H9 (cell line): Measurements from ENCODE around the gene PXDN. TPM values are rescaled to one million over a fixed set of nuclear protein-coding genes. Genes with fewer than 3 reads are reported as not detected.

Experiments used
- DNase-seq: peaks from one replicate; pipeline ENCODE4 v3.0.0-alpha.2; 2017
- H2AFZ ChIP-seq: one replicate; pipeline ENCODE4 v1.6.1; 2013; ENCODE audit warnings: mild to moderate bottlenecking, low read length, control low read depth, moderate library complexity
- H2AK5ac ChIP-seq: 2 replicates; pipeline ENCODE4 v1.6.1; 2013; ENCODE audit warnings: low read length, control low read depth, mixed read lengths; ENCODE audit not compliant: insufficient read length
- H2BK120ac ChIP-seq: one replicate; pipeline ENCODE4 v1.6.1; 2013; ENCODE audit warnings: low read depth, mild to moderate bottlenecking, low read length, control low read depth, inconsistent platforms; ENCODE audit not compliant: poor library complexity, severe bottlenecking
- H2BK12ac ChIP-seq: 2 replicates; pipeline ENCODE4 v1.6.1; 2013; ENCODE audit warnings: low read length, control low read depth, mixed read lengths, low read depth; ENCODE audit not compliant: insufficient read length
- H2BK15ac ChIP-seq: 2 replicates; pipeline ENCODE4 v1.6.1; 2013; ENCODE audit warnings: low read depth, low read length, control low read depth
- H2BK20ac ChIP-seq: one replicate; pipeline ENCODE4 v1.6.1; 2013; ENCODE audit warnings: low read depth, mild to moderate bottlenecking, low read length, control low read depth, inconsistent platforms; ENCODE audit not compliant: poor library complexity, severe bottlenecking
- H2BK5ac ChIP-seq: 2 replicates; pipeline ENCODE4 v1.6.1; 2013; ENCODE audit warnings: low read length, control low read depth, mixed read lengths; ENCODE audit not compliant: insufficient read length
- H3K14ac ChIP-seq: 2 replicates; pipeline ENCODE4 v1.6.1; 2013; ENCODE audit warnings: low read length, control low read depth; ENCODE audit not compliant: insufficient read depth
- H3K18ac ChIP-seq: 2 replicates; pipeline ENCODE4 v1.6.1; 2013; ENCODE audit warnings: low read depth, mild to moderate bottlenecking, mixed read lengths, low read length, control low read depth; ENCODE audit not compliant: insufficient read length
- H3K23ac ChIP-seq: 2 replicates; pipeline ENCODE4 v1.6.1; 2013; ENCODE audit warnings: low read length, control low read depth, mixed read lengths, low read depth; ENCODE audit not compliant: insufficient read length
- H3K23me2 ChIP-seq: 2 replicates; pipeline ENCODE4 v1.6.1; 2013; ENCODE audit warnings: low read depth, mild to moderate bottlenecking, mixed read lengths, low read length, control low read depth; ENCODE audit not compliant: insufficient read length, poor library complexity, severe bottlenecking
- H3K27ac ChIP-seq: 2 replicates; pipeline ENCODE4 v1.5.1; 2013; ENCODE audit warnings: low read length, control low read depth, mixed read lengths, low read depth; ENCODE audit not compliant: insufficient read length
- H3K27me3 ChIP-seq: 2 replicates; pipeline ENCODE4 v1.6.1; 2013; ENCODE audit warnings: low read length, control low read depth, inconsistent platforms; ENCODE audit not compliant: insufficient read depth
- H3K4ac ChIP-seq: 2 replicates; pipeline ENCODE4 v1.6.1; 2013; ENCODE audit warnings: low read depth, mild to moderate bottlenecking, control low read depth, inconsistent platforms, low read length, moderate library complexity
- H3K4me1 ChIP-seq: 2 replicates; pipeline ENCODE4 v1.6.1; 2013; ENCODE audit warnings: low read length, control low read depth, inconsistent platforms; ENCODE audit not compliant: insufficient read depth
- H3K4me2 ChIP-seq: 2 replicates; pipeline ENCODE4 v1.6.1; 2013; ENCODE audit warnings: low read length, control low read depth, mixed read lengths; ENCODE audit not compliant: insufficient read length, insufficient read depth
- H3K56ac ChIP-seq: 2 replicates; pipeline ENCODE4 v1.6.1; 2013; ENCODE audit warnings: low read depth, mild to moderate bottlenecking, mixed read lengths, low read length, control low read depth; ENCODE audit not compliant: insufficient read length
- H3K79me1 ChIP-seq: 2 replicates; pipeline ENCODE4 v1.6.1; 2013; ENCODE audit warnings: low read depth, mild to moderate bottlenecking, moderate library complexity, low read length, control low read depth, inconsistent platforms; ENCODE audit not compliant: insufficient read depth, poor library complexity, severe bottlenecking
- H3K79me2 ChIP-seq: 2 replicates; pipeline ENCODE4 v1.6.1; 2013; ENCODE audit warnings: low read length, control low read depth, inconsistent platforms; ENCODE audit not compliant: insufficient read depth
- H3K9ac ChIP-seq: 2 replicates; pipeline ENCODE4 v1.6.1; 2013; ENCODE audit warnings: low read length, control low read depth, mixed read lengths; ENCODE audit not compliant: insufficient read length; ENCODE audit errors: extremely low read depth
- H3K9me3 ChIP-seq: one replicate; pipeline ENCODE4 v1.6.1; 2013; ENCODE audit warnings: low read depth, low read length, inconsistent platforms; ENCODE audit not compliant: control insufficient read depth
- H3T11ph ChIP-seq: one replicate; pipeline ENCODE4 v1.6.1; 2013; ENCODE audit warnings: mild to moderate bottlenecking, low read length, control low read depth, inconsistent platforms
- H4K20me1 ChIP-seq: one replicate; pipeline ENCODE4 v1.6.1; 2013; ENCODE audit not compliant: control insufficient read depth, insufficient read length, insufficient read depth
- H4K5ac ChIP-seq: 2 replicates; pipeline ENCODE4 v1.6.1; 2013; ENCODE audit warnings: low read depth, mild to moderate bottlenecking, mixed read lengths, low read length, control low read depth; ENCODE audit not compliant: insufficient read length
- H4K8ac ChIP-seq: replicated peaks from 2 replicates; pipeline ENCODE4 v1.6.1; 2013; ENCODE audit warnings: low read length, control low read depth, mixed read lengths, low read depth; ENCODE audit not compliant: insufficient read length
- H4K91ac ChIP-seq: 2 replicates; pipeline ENCODE4 v1.6.1; 2013; ENCODE audit warnings: low read depth, mild to moderate bottlenecking, moderate library complexity, mixed read lengths, low read length, control low read depth; ENCODE audit not compliant: insufficient read length
- H3K27ac Mint-ChIP-seq, 3 experiments: 2 replicates in 2 of 3; 3 replicates in 1 of 3; pipeline ENCODE4 v1.8.0; 2020 to 2021; ENCODE audit warnings: mixed read lengths in 3 of 3, mild to moderate bottlenecking in 1 of 3, moderate library complexity in 1 of 3
- H3K27me3 Mint-ChIP-seq: 2 replicates; pipeline ENCODE4 v1.8.0; 2021; ENCODE audit warnings: low read depth, mild to moderate bottlenecking, moderate library complexity, mixed read lengths
- H3K36me3 Mint-ChIP-seq, 3 experiments: 2 replicates in 2 of 3; 3 replicates in 1 of 3; pipeline ENCODE4 v1.8.0; 2020 to 2021; ENCODE audit warnings: low read depth in 3 of 3, mixed read lengths in 3 of 3; ENCODE audit not compliant: insufficient read depth in 1 of 3
- H3K4me1 Mint-ChIP-seq, 2 experiments: 2 replicates each; pipeline ENCODE4 v1.8.0; 2020; ENCODE audit warnings: mixed read lengths in 2 of 2
- H3K4me3 Mint-ChIP-seq, 2 experiments: 2 replicates in 1 of 2; 3 replicates in 1 of 2; pipeline ENCODE4 v1.8.0; 2020 to 2021; ENCODE audit warnings: mild to moderate bottlenecking in 2 of 2, mixed read lengths in 2 of 2, moderate library complexity in 1 of 2
- H3K9me3 Mint-ChIP-seq, 2 experiments: 2 replicates in 1 of 2; 3 replicates in 1 of 2; pipeline ENCODE4 v1.8.0; 2020; ENCODE audit warnings: mild to moderate bottlenecking in 2 of 2, mixed read lengths in 2 of 2, moderate library complexity in 1 of 2
- CTCF ChIP-seq: fragments of 200-600 bp; sonication (generic); conservative IDR thresholded peaks from 3 replicates; pipeline ENCODE4 v1.8.0; 2021; ENCODE audit warnings: antibody characterized with exemption, mild to moderate bottlenecking
- WGBS: extraction: QIAGEN DNeasy Blood & Tissue Kit; methylation state at CpG from one replicate; pipeline ENCODE4 v1.1.7; 2013; ENCODE audit warnings: missing lambda C conversion rate, low lambda C conversion rate, mixed read lengths; ENCODE audit not compliant: insufficient read length; ENCODE audit errors: extremely low coverage; 5-methylcytosine and 5-hydroxymethylcytosine counted together
- total RNA-seq: library from RNA; stranded (reverse); gene quantifications from 2 replicates; pipeline ENCODE4 v1.2.1, GENCODE V29; 2021

PXDN gene
- total RNA-seq, 1 experiment from 2014 or later, result 146 TPM

GRCh38 chr2:1664076-1664605 lies 80.2 kb downstream of the PXDN start:
- H3K18ac ChIP-seq, result no peak overlapping the region
- H3K14ac ChIP-seq, result no peak overlapping the region
- Mint-ChIP-seq H3K36me3 (peaks cover 28 to 81% (median 61%) of the 10 kb centered on the region in 3 experiments; a peak in 6 of 7 replicates), H3K27ac (peak overlapping the region in 1 of 3 experiments; percentile 10; a peak in 1 of 7 replicates), H3K27me3 (no peaks in the 10 kb centered on the region; the same call in 1 of the 2 replicates), H3K4me3 (no peak overlapping the region), H3K9me3 (no peaks in the 10 kb centered on the region), H3K4me1 (peaks cover 4 to 5% of the 10 kb centered on the region in 2 experiments; a peak in 3 of 4 replicates)
- WGBS, result no CpG with 5 or more reads among the region's 9 CpGs
- H4K5ac ChIP-seq, result no peak overlapping the region
- no peak overlapping the region for H2BK15ac ChIP-seq
- no peak overlapping the region for H2BK5ac ChIP-seq
- H3K23me2 ChIP-seq, result no peaks in the 10 kb centered on the region
- H3K9me3 ChIP-seq, result no peaks in the 10 kb centered on the region
- no peak overlapping the region for H3K4me2 ChIP-seq
- H2BK12ac ChIP-seq, result no peak overlapping the region
- no peaks in the 10 kb centered on the region for H3K27me3 ChIP-seq
- H3K79me1 ChIP-seq, result no peaks in the 10 kb centered on the region
- TF ChIP-seq CTCF, result no peak
- no peak overlapping the region for H2BK120ac ChIP-seq
- no peak overlapping the region for H2AFZ ChIP-seq
- no peaks in the 10 kb centered on the region for H3K4me1 ChIP-seq
- no peak overlapping the region for H4K91ac ChIP-seq
- H2AK5ac ChIP-seq, result no peak overlapping the region
- H4K20me1 ChIP-seq, result no peaks in the 10 kb centered on the region
- no peak overlapping the region for H4K8ac ChIP-seq
- no peak overlapping the region for H3K9ac ChIP-seq
- no peak overlapping the region for H3K56ac ChIP-seq
- peak; percentile 14 for DNase-seq
- no peaks in the 10 kb centered on the region for H3K79me2 ChIP-seq
- no peak overlapping the region for H3K4ac ChIP-seq
- no peak overlapping the region for H3T11ph ChIP-seq
- no peak overlapping the region for H3K27ac ChIP-seq
- no peak overlapping the region for H2BK20ac ChIP-seq
- H3K23ac ChIP-seq, result no peak overlapping the region
